Transverse colon (tissue), 4 donors: ENCODE measurements around the gene CWC27.

Experiments
- CTCF ChIP-seq, 5 experiments: fragments of 200-600 bp in 3 of 5; fragments of 450-650 bp in 2 of 5; sonication (generic) in 3 of 5; IDR thresholded peaks; 1 replicate in 2 of 5; 2 replicates in 3 of 5; pipeline ENCODE4 v1.5.1; 2016 to 2017; ENCODE audit warnings: antibody characterized with exemption in 5 of 5, inconsistent platforms in 3 of 5, mild to moderate bottlenecking in 2 of 5, moderate library complexity in 1 of 5
- EP300 ChIP-seq: sonication (generic); formaldehyde crosslinking; IDR thresholded peaks from one replicate; pipeline ENCODE4 v1.6.1; 2017; ENCODE audit warnings: antibody characterized with exemption, low read depth
- POLR2A ChIP-seq: fragments of 450-650 bp; IDR thresholded peaks from one replicate; pipeline ENCODE4 v1.6.1; 2016; ENCODE audit warnings: antibody characterized with exemption, mild to moderate bottlenecking, moderate library complexity
- POLR2AphosphoS5 ChIP-seq, 3 donors: sonication (generic); formaldehyde crosslinking; IDR thresholded peaks; one replicate each; pipeline ENCODE4 v1.6.1; 2016; ENCODE audit warnings: antibody characterized with exemption in 3 of 3

- no peak for TF ChIP-seq POLR2A
- TF ChIP-seq CTCF (IDR thresholded peaks at IDR 0.05): no peak
- TF ChIP-seq EP300: no peak
- no peak for TF ChIP-seq POLR2AphosphoS5 (IDR thresholded peaks at IDR 0.05)
Measured at GRCh38 chr5:64835266-64835665, 66.5 kb downstream of the CWC27 start.
